DOHH2 (cell line): ENCODE measurements around the gene VWA3B.

ENCODE experiments used
- EZH2phosphoT487 ChIP-seq: fragments of 200-600 bp; sonication (generic); IDR thresholded peaks from 2 replicates; pipeline ENCODE4 v1.6.1; 2017; ENCODE audit warnings: borderline replicate concordance, mild to moderate bottlenecking, antibody characterized with exemption, low read length, moderate library complexity, mixed read lengths
- TF ChIP-seq, protein P1 (sequence below): fragments of 200-600 bp; sonication (generic); IDR thresholded peaks from one replicate; pipeline ENCODE4 v1.5.1; 2014; ENCODE audit warnings: antibody characterized with exemption, mild to moderate bottlenecking, low read depth, low read length; ENCODE audit not compliant: poor library complexity, severe bottlenecking

DNA sequence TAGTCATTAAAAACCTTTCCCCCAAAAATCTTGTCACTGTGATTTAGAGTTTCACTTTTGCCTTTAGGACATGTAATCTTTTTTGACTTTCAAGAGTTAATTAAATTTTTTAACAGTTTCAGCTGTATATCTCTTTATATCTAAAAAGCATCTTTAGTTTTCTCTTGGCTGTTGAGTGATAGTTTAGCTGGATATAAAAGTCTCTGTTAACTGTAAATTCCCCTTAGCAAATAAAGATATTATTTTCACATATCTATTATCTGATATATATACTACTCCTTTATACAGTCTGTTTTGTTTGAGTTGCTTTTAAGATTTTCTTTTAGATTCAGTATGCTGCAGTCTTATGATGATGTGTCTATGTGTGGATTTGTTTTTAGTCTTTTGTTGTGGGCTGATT is 160.4 kb downstream of the VWA3B start:
- TF ChIP-seq, protein P1, sequence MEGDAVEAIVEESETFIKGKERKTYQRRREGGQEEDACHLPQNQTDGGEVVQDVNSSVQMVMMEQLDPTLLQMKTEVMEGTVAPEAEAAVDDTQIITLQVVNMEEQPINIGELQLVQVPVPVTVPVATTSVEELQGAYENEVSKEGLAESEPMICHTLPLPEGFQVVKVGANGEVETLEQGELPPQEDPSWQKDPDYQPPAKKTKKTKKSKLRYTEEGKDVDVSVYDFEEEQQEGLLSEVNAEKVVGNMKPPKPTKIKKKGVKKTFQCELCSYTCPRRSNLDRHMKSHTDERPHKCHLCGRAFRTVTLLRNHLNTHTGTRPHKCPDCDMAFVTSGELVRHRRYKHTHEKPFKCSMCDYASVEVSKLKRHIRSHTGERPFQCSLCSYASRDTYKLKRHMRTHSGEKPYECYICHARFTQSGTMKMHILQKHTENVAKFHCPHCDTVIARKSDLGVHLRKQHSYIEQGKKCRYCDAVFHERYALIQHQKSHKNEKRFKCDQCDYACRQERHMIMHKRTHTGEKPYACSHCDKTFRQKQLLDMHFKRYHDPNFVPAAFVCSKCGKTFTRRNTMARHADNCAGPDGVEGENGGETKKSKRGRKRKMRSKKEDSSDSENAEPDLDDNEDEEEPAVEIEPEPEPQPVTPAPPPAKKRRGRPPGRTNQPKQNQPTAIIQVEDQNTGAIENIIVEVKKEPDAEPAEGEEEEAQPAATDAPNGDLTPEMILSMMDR: no peak
- TF ChIP-seq EZH2phosphoT487: no peak
